GM18508 (cell line): ENCODE results near the gene NYAP2.

ENCODE experiments used
- ATAC-seq: cut with Tn5 transposase; IDR thresholded peaks from one replicate; pipeline ENCODE4 v1.9.1; 2021; ENCODE audit warnings: moderate number of reproducible peaks; ENCODE audit not compliant: insufficient read depth, unreplicated experiment

NYAP2 gene

DNA sequence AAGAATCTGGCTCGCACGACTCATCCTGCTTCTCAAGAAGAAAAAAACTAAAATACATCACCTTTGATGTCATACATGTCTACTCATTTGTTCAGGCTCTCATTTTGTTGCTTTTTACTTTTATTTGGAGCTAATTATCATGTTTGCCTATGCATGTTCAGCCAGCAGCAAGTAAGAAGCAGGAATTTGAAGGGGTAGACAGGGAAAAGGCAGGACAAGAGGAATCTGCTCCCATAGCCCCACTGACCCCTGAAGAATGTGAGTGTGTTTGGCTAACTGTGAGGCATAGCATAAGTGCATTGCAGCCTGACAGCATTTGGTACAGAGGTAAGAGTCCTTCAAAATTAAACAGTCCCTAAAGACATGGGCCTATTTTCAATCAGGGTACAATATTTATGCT lies 72.7 kb downstream of the NYAP2 start:
- ATAC-seq: no peak

GRCh38 chr2:225479386-225479785 lies 79.9 kb downstream of the NYAP2 start:
- ATAC-seq: no peak

GRCh38 chr2:225484751-225485150 lies 85.2 kb downstream of the NYAP2 start:
- no peak for ATAC-seq

DNA sequence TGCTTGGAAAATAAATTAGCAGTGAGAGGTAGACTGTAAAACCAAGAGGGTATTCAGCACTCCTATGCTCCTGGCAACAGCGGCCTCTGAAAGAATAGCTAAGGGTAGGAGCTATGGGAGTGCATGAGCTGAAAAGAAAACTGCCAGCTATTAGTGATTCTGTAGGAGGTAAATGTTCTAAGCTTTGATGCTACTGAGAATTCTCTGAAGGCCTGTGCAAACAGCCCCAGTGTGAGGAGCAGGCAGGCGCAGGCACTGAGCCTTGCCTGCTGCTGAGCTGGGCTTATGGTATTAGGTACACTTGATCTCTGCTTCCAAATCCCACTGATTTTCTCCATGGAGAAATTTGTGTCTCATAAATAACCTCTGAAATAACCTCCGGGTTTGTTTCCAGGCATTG lies 86.7 kb downstream of the NYAP2 start:
- ATAC-seq: no peak

- ATAC-seq: no peak
These were observed 88.4 kb downstream of the NYAP2 start for GRCh38 chr2:225487878-225488416.

GRCh38 chr2:225488743-225489142 lies 89.2 kb downstream of the NYAP2 start:
- peak; percentile 76 for ATAC-seq

DNA sequence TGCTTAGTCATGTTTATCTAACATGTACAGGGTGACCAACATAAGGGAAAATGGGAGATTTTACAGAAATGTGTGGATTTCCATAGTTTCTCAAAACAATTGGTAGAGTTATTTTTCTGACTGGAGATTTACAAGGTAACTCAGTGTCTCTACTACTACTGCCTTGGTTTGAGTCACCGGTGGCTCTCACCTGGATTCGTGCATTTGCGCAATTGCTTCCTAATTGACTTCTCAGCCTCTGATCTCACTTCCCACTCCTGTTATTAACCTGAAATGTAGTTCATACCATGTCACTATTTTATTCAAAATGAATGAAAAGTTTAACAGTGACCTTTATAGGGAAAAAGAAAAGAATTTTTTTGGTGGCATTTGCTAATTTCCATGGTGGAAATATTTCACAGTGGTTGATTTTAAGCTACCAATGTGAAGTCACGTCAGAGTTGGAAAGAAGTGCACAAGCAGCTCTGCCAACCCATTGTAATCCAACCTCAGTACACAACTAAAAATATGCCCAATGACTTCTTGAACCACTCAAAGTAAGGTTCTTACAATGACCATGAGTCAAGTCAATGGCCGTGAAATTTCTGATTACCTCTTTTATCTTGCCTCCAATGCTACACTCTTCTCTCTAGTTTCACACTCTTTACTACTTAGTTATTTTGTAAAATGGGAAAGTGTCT lies 94.0 kb downstream of the NYAP2 start:
- no peak for ATAC-seq

- ATAC-seq: no peak
These were observed 94.6 kb downstream of the NYAP2 start for GRCh38 chr2:225494100-225494459.

- no peak for ATAC-seq
These were observed 96.2 kb downstream of the NYAP2 start for GRCh38 chr2:225495706-225496105.

DNA sequence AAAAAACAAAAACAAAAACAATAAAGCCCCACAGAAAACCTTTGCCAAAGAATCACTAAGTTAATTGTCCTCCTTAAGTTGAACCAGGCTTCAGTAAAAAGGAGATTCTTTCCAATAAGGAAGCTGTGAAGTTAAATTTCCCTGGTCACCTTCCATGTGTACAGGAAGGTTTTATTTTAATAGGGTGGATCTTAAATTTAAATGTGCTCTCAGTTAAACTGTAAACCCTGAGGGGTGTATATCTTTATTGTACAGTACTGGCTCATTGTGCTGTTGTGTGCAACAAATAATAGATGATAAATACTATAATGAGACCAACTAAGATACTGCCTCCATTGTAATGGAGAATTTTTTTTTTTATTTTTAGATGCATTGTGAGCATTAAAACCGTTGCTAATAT lies 97.1 kb downstream of the NYAP2 start:
- ATAC-seq: no peak

DNA sequence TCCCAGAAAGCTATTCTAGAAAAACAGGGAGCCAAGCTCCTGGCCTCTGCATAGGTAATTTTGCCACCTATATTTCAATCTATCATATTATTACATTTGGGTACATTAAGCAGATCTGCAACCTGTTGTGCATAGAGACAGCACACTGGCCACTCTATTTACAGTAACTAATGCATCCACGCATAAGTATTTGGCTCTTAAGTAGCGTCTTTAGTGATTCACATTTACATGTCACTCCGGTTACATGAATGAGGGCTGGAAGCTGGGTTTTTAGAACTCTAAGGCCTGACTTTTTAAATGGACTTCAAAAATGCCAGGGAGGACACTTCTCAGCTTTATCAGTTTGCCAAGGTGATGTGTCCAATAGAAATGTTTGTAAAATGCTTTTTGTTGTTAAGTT lies 97.7 kb downstream of the NYAP2 start:
- ATAC-seq: no peak

DNA sequence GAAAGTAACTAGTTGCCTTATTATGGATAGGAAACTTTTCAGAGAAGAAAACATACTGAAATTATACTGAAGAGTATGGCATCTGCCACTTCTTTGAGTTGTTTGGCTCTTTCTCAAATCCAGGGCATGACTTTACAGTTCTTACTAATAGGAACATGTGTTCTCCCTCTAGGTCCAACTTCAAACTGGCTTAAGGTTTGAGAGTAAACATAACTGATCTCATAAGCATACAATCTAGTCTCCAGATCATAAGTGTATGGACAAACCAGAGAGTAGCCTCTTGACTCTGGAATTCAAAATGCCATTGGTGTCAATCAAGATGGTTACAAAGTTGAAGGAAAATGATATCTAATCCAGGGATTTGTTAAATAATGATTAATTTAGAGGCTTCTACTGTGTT lies 101.5 kb downstream of the NYAP2 start:
- ATAC-seq: no peak

DNA sequence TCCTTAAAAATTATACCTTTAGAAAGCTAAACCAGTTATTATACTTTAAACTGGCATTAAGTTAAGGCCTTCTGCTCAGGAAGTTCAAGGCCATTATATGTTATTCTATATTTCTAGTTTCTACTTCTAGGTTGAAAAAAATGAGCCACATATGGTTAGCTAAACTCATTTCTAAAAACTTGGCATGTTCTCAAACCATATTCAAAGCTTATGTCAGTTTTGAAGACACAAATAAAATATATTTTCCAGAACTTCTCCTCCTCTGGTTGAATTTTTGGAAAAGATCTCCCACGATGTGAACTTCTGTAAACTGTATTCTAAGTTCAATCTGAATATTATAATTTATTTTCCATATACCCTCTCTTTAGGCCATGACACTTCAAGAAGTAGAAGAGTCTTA lies 103.5 kb downstream of the NYAP2 start:
- no peak for ATAC-seq

DNA sequence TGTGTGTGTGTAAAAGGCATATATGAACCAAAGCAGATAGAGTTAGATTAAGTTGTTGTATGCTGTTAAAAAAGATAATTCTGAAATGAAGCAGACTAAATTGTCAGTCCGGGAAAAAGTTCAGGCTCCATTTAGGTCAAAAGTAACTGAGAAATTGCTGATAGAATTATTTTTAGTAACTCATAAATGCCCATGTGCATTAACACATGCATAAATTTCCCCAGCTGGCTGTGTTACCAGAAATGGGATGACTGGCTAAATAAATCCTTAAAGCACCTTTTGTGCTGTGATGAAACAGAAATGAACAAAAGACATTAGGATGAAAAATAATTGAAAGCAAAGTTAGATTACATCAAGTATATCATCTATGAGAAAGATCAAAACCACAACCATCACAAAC lies 111.3 kb downstream of the NYAP2 start:
- ATAC-seq: no peak

DNA sequence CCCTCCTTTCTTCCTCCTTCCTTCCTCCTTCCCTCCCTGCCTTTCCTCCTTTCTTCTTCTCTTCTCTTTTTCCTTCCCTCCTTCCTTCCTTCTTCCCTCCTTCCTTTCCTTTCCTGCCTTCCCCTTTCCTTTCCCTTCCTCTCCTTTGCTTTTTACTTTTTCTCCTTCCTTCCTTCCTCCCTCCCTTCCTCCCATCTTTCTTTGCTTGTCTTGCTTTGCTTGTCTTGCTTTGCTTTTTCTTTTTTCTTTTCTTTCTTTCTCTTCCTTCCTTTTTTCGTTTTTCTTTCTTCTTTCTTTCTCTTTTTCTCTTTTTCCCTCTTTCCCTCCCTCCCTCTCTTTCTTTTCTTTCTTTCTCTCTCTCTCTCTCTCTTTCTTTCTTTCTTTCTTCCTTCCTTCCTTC lies 113.0 kb downstream of the NYAP2 start:
- no peak for ATAC-seq

GRCh38 chr2:225512876-225513540 lies 113.5 kb downstream of the NYAP2 start:
- no peak for ATAC-seq

GRCh38 chr2:225515033-225515432 lies 115.5 kb downstream of the NYAP2 start:
- no peak for ATAC-seq

- no peak for ATAC-seq
These were observed 127.4 kb downstream of the NYAP2 start for GRCh38 chr2:225526760-225527390.

GRCh38 chr2:225531559-225531958 lies 132.0 kb downstream of the NYAP2 start:
- no peak for ATAC-seq

DNA sequence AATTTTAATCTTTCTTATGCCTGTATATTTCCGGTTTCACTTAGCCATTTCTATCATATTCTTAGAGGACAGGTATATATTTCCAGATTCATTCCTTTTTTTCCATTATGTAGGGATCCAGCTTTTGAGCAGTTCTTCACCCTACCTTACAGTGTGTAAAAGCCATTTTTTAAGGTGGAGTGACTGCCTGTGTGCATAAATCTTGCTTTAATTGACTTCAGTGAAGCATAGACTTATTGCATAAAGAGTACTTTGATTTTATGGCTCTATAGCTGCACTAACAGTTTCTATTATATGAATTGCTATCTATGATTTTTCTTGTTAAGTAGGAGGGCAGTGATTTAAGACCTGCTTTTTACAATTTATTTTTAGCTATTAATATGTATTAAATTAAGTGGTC lies 132.6 kb downstream of the NYAP2 start:
- no peak for ATAC-seq

DNA sequence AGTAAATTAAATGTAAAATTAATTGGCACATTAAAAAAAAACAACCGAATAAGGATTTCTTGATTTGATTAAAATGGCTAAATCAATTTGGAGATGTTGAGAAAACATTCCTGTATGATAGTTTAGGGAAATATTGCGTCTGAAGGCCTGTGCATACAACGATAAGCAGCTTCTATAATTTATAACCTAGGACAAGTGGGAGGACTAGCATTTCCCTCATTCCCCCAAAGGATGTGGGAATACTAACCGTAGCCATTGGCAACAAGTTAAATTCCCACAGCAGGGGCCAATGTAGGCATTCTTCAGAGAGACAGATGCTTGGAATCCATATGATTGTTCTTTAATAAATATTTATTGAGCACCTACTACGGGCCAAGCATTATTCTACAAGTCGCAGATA lies 134.5 kb downstream of the NYAP2 start:
- no peak for ATAC-seq

DNA sequence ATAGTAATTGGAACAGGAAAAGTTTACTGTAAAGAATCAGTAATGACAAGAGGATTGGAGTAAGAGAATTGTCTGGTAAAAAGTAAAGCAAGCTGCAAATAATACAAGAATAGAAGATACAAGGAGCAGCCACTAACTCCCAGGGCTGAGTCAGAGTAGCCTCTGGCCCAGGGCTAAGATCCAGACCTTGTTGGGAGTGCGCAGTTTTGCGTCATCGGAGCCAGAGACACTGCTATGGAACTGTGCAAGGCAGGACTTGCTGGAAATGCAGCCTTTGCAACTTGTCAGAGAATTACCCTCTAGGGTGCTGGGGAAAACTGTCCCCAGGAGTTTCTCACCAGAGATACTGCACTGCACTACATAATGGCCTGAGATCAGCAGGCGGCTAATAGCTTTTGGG lies 135.2 kb downstream of the NYAP2 start:
- ATAC-seq: no peak
